SH-SY5Y (cell line): ENCODE measurements around the gene DDX43.

Experiments used
- GATA2 ChIP-seq: IDR thresholded peaks from 2 replicates; pipeline ENCODE4 v1.6.1; 2011; ENCODE audit warnings: mild to moderate bottlenecking, low read depth, low read length
- GATA3 ChIP-seq: IDR thresholded peaks from 2 replicates; pipeline ENCODE4 v1.6.1; 2011; ENCODE audit warnings: low read depth, mild to moderate bottlenecking, low read length, moderate library complexity

DDX43 gene

GRCh38 chr6:73435236-73435635 is 40.6 kb downstream of the DDX43 start:
- no peak for TF ChIP-seq GATA2
- TF ChIP-seq GATA3 = no peak

- TF ChIP-seq GATA3 (no peak), GATA2 (no peak)
Measured at GRCh38 chr6:73443555-73443954, 48.9 kb downstream of the DDX43 start.

GRCh38 chr6:73451223-73452106 is 56.8 kb downstream of the DDX43 start:
- TF ChIP-seq GATA3 (no peak), GATA2 (no peak)

GRCh38 chr6:73452107-73452461 is 57.5 kb downstream of the DDX43 start, which contains the start of gene CGAS:
CGAS (minus strand) TSS chr6:73452297; CDS start chr6:73452181, 116 bp downstream.
- TF ChIP-seq GATA3 (no peak), GATA2 (no peak)

- TF ChIP-seq GATA3 = no peak
- TF ChIP-seq GATA2 = no peak
Measured at GRCh38 chr6:73455865-73456629, 61.4 kb downstream of the DDX43 start.

- TF ChIP-seq GATA3 (no peak), GATA2 (no peak)
Measured at GRCh38 chr6:73460056-73460455, 65.4 kb downstream of the DDX43 start.

GRCh38 chr6:73461537-73462350 is 67.1 kb downstream of the DDX43 start, which contains the start of gene MTO1:
MTO1 (plus strand) TSS chr6:73461737; CDS start chr6:73461855, 118 bp downstream.
- no peak for TF ChIP-seq GATA3
- TF ChIP-seq GATA2 = no peak
